Mesothelial cell of epicardium (in vitro differentiated cells): ENCODE measurements around the gene SH3YL1. TPM values are rescaled to one million over a fixed set of nuclear protein-coding genes. Genes with fewer than 3 reads are reported as not detected.

Source experiments
- DNase-seq, 2 experiments: peaks; one replicate each; pipeline ENCODE4 v3.0.0; 2021; ENCODE audit warnings: low spot score in 2 of 2; ENCODE audit not compliant: unreplicated experiment in 2 of 2
- H3K27ac Mint-ChIP-seq: 2 replicates; pipeline ENCODE4 v1.8.0; 2021; ENCODE audit warnings: mixed read lengths
- H3K27me3 Mint-ChIP-seq: 2 replicates; pipeline ENCODE4 v1.8.0; 2021; ENCODE audit warnings: low read depth, mixed read lengths
- H3K36me3 Mint-ChIP-seq: 2 replicates; pipeline ENCODE4 v1.8.0; 2021; ENCODE audit warnings: mixed read lengths
- H3K4me1 Mint-ChIP-seq: 2 replicates; pipeline ENCODE4 v1.8.0; 2021; ENCODE audit warnings: mixed read lengths
- H3K4me3 Mint-ChIP-seq: 2 replicates; pipeline ENCODE4 v1.8.0; 2021; ENCODE audit warnings: mild to moderate bottlenecking, moderate library complexity, mixed read lengths
- H3K9me3 Mint-ChIP-seq: 2 replicates; pipeline ENCODE4 v1.8.0; 2021; ENCODE audit warnings: mixed read lengths
- total RNA-seq: library from RNA; stranded (reverse); gene quantifications from 3 replicates; pipeline ENCODE4 v1.2.1, GENCODE V29; 2021
- TF ChIP-seq, protein P1 (sequence below): fragments of 200-600 bp; sonication (generic); IDR thresholded peaks from one replicate; pipeline ENCODE4 v1.5.0; 2021; ENCODE audit warnings: antibody characterized with exemption; ENCODE audit not compliant: unreplicated experiment

SH3YL1 gene
- total RNA-seq, 1 donor from 2014 or later, result 85.8 TPM

DNA sequence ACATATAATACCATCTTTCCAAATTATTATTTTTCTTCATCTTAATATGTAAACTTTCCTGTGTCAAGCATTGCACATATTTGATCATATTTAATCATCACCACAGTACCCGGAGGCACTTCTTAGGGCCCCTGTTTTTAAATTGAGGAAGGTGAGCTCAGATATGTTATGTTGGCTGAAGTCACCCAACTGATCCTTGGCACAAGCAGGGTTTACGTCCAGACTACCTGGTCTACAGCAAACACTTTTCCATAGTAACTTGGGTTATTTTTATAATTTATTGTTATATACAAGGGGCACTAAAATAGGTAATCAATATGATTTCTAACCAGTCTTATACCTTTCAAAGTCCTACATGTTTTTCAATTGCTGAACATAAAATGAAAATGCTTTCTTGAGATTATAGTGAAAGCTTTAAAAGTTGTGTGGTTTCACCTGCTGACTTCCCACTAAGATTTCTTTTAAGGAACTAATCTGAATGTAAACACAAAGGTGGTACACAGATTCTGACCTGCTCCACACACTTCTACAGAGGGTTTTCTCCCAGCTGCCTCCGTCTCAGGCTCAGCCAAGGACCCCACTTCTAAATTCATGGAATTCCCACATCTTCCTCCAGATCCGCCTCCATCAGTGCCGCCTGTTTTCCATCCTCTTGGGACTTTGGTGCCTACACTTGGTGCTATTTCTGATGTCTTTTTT, 52.2 kb downstream of the SH3YL1 start:
- no peak overlapping the region for H3K27ac Mint-ChIP-seq
- no peak overlapping the region for H3K4me3 Mint-ChIP-seq
- TF ChIP-seq, protein P1, sequence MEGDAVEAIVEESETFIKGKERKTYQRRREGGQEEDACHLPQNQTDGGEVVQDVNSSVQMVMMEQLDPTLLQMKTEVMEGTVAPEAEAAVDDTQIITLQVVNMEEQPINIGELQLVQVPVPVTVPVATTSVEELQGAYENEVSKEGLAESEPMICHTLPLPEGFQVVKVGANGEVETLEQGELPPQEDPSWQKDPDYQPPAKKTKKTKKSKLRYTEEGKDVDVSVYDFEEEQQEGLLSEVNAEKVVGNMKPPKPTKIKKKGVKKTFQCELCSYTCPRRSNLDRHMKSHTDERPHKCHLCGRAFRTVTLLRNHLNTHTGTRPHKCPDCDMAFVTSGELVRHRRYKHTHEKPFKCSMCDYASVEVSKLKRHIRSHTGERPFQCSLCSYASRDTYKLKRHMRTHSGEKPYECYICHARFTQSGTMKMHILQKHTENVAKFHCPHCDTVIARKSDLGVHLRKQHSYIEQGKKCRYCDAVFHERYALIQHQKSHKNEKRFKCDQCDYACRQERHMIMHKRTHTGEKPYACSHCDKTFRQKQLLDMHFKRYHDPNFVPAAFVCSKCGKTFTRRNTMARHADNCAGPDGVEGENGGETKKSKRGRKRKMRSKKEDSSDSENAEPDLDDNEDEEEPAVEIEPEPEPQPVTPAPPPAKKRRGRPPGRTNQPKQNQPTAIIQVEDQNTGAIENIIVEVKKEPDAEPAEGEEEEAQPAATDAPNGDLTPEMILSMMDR, result no peak
- peaks cover 28% of the 10 kb centered on the region for H3K27me3 Mint-ChIP-seq
- H3K36me3 Mint-ChIP-seq, result no peaks in the 10 kb centered on the region
- peaks cover 11% of the 10 kb centered on the region for H3K9me3 Mint-ChIP-seq
- no peak for DNase-seq
- peaks cover 4% of the 10 kb centered on the region for H3K4me1 Mint-ChIP-seq

DNA sequence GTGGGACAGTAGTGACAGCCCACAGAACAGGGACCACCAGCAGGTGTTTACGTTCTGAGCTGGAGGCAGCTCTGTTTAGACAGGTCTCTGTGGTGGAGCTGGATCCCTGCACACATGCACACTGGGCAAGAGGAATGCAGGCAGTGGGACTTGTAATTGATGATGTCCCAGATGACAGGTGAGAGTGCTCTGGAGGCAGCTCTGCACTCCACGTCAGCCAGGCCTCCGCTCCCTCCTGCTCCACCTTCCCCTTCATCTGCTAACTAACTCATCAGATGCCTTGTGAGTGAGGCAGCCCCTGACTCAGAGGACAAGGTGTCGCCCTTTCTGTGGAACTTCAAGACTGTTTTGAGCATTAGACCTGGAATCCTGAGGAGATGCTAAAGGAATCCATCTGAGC, 53.2 kb downstream of the SH3YL1 start:
- Mint-ChIP-seq H3K4me3 (no peak overlapping the region), H3K27me3 (peaks cover 28% of the 10 kb centered on the region), H3K36me3 (no peaks in the 10 kb centered on the region), H3K27ac (no peak overlapping the region), H3K9me3 (peaks cover 11% of the 10 kb centered on the region), H3K4me1 (peaks cover 4% of the 10 kb centered on the region)
- TF ChIP-seq, protein P1, result no peak
- no peak for DNase-seq

DNA sequence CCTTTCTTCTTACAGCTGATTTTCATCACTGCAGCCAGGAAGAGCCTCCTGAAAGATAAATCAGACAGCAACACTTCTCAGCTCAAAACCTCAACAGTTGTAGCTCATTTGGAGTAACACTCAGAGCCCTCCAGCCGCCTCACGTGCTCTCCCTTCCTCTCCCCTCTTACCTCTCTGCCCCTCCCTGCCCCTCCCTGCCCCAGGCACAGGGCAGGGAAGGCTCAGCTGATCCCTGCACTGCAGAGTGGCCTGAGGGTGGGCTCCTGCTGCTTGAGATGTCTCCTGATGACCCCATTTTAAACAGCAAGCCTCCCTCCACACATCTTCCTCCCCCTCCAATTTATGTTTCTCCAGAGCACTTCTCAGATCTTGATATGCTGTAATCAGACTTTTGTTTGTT, 54.4 kb downstream of the SH3YL1 start:
- Mint-ChIP-seq H3K4me1 (peaks cover 4% of the 10 kb centered on the region), H3K36me3 (no peaks in the 10 kb centered on the region), H3K27me3 (peaks cover 28% of the 10 kb centered on the region), H3K4me3 (no peak overlapping the region), H3K27ac (no peak overlapping the region), H3K9me3 (peaks cover 11% of the 10 kb centered on the region)
- TF ChIP-seq, protein P1, result no peak
- DNase-seq, result no peak

DNA sequence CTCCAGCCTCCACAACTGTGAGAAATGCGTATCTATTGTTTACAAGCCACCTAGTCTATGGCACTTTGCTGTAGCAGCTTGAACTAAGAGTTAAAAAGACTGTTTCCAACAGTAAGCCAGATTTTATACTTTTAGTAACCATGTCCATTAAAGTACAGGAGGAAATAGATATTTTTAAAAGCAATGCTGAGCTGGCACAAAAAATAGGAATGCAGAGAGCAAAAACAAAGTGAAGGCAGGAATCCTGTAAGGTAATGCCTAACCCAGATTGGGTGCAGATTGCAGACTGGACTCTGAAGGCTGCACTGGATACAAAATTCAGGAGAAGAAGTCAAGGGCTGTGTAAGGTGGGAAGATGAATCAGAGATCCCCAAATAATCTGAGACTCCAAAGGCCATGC, 55.5 kb downstream of the SH3YL1 start:
- Mint-ChIP-seq H3K27me3 (peaks cover 28% of the 10 kb centered on the region), H3K4me1 (peaks cover 4% of the 10 kb centered on the region), H3K27ac (no peak overlapping the region), H3K4me3 (no peak overlapping the region), H3K9me3 (peaks cover 11% of the 10 kb centered on the region), H3K36me3 (no peaks in the 10 kb centered on the region)
- DNase-seq, result no peak
- TF ChIP-seq, protein P1, result no peak

DNA sequence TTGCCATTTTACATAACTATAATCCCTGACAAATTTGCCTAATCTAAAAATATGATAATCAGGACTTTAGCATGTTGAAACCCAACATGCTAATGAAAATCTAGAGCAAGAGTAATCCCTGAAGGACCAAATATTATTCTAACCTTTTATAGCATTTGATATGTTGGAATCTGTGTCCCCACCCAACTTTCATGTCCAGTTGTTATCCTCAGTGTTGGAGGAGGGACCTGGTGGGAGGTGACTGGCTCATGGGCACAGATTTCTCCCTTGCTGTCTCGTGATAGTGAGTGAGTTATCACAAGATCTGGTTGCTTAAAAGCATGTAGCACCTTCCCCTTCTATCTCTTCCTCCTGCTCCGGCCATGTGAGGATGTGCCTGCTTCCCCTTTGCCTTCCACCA, 59.8 kb downstream of the SH3YL1 start:
- no peak for DNase-seq
- Mint-ChIP-seq H3K36me3 (no peaks in the 10 kb centered on the region), H3K4me1 (no peaks in the 10 kb centered on the region), H3K27ac (no peak overlapping the region), H3K9me3 (no peaks in the 10 kb centered on the region), H3K4me3 (no peak overlapping the region), H3K27me3 (peaks cover 14% of the 10 kb centered on the region)
- TF ChIP-seq, protein P1, result no peak
